H1 (cell line): ENCODE results near the gene FRMPD4. TPM values are rescaled to one million over a fixed set of nuclear protein-coding genes. Genes with fewer than 3 reads are reported as not detected.

Source experiments
- ASH2L ChIP-seq: fragments of 200-600, 300-600 bp; sonication (generic); IDR thresholded peaks from one replicate; pipeline ENCODE4 v1.7.1; 2017; ENCODE audit warnings: low read length
- CTCF ChIP-seq, 3 experiments: IDR thresholded peaks; 1 replicate in 2 of 3; 2 replicates in 1 of 3; pipeline versions ENCODE4 v1.5.1 to v1.6.1; 2011; ENCODE audit warnings: low read length in 3 of 3, mild to moderate bottlenecking in 3 of 3, inconsistent platforms in 2 of 3, low read depth in 1 of 3, moderate library complexity in 1 of 3; ENCODE audit not compliant: insufficient read depth in 1 of 3; ENCODE audit errors: control extremely low read depth in 1 of 3
- ZNF274 ChIP-seq: IDR thresholded peaks from 2 replicates; pipeline ENCODE4 v1.7.0; 2012; ENCODE audit warnings: low read length, borderline replicate concordance; ENCODE audit errors: extremely low read depth
- polyA plus RNA-seq, 7 experiments: library from polyadenylated mRNA; depleted of rRNA in 3 of 7; stranded (reverse) in 5 of 7; unstranded in 2 of 7; fragments of >200 nt in 5 of 7; fragments of 200-250 nt in 2 of 7; gene quantifications; 1 replicate in 5 of 7; 2 replicates in 1 of 7; 4 replicates in 1 of 7; pipeline versions ENCODE4 v1.2.1 to v1.2.3, GENCODE V29; 2011 to 2013; ENCODE audit warnings: missing spikeins in 2 of 7, mixed read lengths in 2 of 7
- total RNA-seq: library from RNA; stranded (reverse); fragmentation: NEBNext Ultra II Directional; extraction: Animal tissue kit (Norgen Biotek cat#: 25700); gene quantifications from 2 replicates; pipeline ENCODE4 v1.2.1, GENCODE V29; 2021

Gene FRMPD4
- total and polyA plus RNA-seq, 2 of the 8 experiments (the other 6 are each of a cell fraction or from before 2014, with no cell fraction given) = 0.02 to 0.37 TPM

- TF ChIP-seq ASH2L = no peak
- no peak for TF ChIP-seq CTCF (IDR thresholded peaks at IDR 0.05; ENCODE audit: control extremely low read depth in 1 of 3, insufficient read depth in 1 of 3, low read depth in 1 of 3, low read length in 3 of 3)
- TF ChIP-seq ZNF274 = no peak
Measured at GRCh38 chrX:12496343-12496742, 358.1 kb downstream of the FRMPD4 start (continued).
